Upper lobe of left lung (tissue), 4 donors: ENCODE data around the gene SCAMP1.

Source experiments
- CTCF ChIP-seq, 6 experiments: fragments of 450-650 bp in 4 of 6; fragments of 200-600 bp in 2 of 6; sonication (generic) in 2 of 6; IDR thresholded peaks; one replicate each; pipeline ENCODE4 v1.5.1; 2016 to 2019; ENCODE audit warnings: antibody characterized with exemption in 6 of 6
- EP300 ChIP-seq, 4 donors: sonication (generic); formaldehyde crosslinking; IDR thresholded peaks; one replicate each; pipeline ENCODE4 v1.5.1; 2017; ENCODE audit warnings: antibody characterized with exemption in 4 of 4, control low read depth in 2 of 4
- POLR2A ChIP-seq, 4 donors: fragments of 450-650 bp; IDR thresholded peaks; one replicate each; pipeline ENCODE4 v1.5.1; 2016 to 2017; ENCODE audit warnings: antibody characterized with exemption in 4 of 4, mild to moderate bottlenecking in 2 of 4
- POLR2AphosphoS5 ChIP-seq, 2 donors: sonication (generic); formaldehyde crosslinking; IDR thresholded peaks; one replicate each; pipeline ENCODE4 v1.5.1; 2017; ENCODE audit warnings: antibody characterized with exemption in 2 of 2

DNA sequence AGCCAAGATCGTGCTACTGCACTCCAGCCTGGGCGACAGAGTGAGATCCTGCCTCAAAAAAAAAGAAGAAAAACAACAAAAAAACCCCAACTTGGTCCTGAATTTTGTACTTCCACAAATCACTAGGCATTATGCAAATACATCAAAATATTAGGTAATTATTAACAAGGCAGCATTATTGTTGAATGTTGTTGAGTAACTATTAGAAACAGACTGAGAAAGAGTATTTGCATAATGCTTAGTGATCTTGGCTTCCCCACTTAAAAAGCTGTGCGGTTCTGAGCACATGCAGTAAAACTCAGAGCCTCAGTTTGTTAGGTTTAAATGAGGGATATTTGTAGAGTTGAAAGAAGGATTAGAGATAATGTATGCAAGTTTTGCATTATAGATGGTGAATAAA, 64.2 kb downstream of the SCAMP1 start:
- TF ChIP-seq CTCF (IDR thresholded peaks at IDR 0.05) (no peak), POLR2AphosphoS5 (IDR thresholded peaks at IDR 0.05) (no peak), POLR2A (IDR thresholded peaks at IDR 0.05) (no peak), EP300 (IDR thresholded peaks at IDR 0.05) (no peak)
